Uterus (tissue), 4 donors: ENCODE results near the gene CCDC184. TPM values are rescaled to one million over a fixed set of nuclear protein-coding genes. Genes with fewer than 3 reads are reported as not detected.
"Not testable (repeated sequence)": the region's sequence is repeated elsewhere in the genome, so short reads cannot be mapped to it uniquely, and the experiment has no call there.

Source experiments
- DNase-seq, 2 donors: peaks; one replicate each; pipeline ENCODE4 v3.0.0-alpha.2; 2019 to 2020
- H3K27ac ChIP-seq, 2 donors: fragments of 200-600 bp; sonication (generic); 1 replicate in 1 of 2; 2 replicates in 1 of 2; pipeline ENCODE4 v1.5.1; 2016 to 2018
- H3K27me3 ChIP-seq, 2 donors: fragments of 200-600 bp; sonication (generic); one replicate each; pipeline ENCODE4 v1.5.1; 2018 to 2019; ENCODE audit warnings: control low read depth in 1 of 2
- H3K36me3 ChIP-seq, 2 donors: fragments of 200-600 bp; sonication (generic); one replicate each; pipeline ENCODE4 v1.5.1; 2019; ENCODE audit warnings: control low read depth in 1 of 2
- H3K4me1 ChIP-seq, 2 donors: fragments of 200-600 bp; sonication (generic); one replicate each; pipeline ENCODE4 v1.5.1; 2018 to 2019; ENCODE audit warnings: control low read depth in 1 of 2
- H3K4me3 ChIP-seq, 2 donors: fragments of 200-600 bp; sonication (generic); 1 replicate in 1 of 2; 2 replicates in 1 of 2; pipeline ENCODE4 v1.5.1; 2018 to 2019; ENCODE audit warnings: mild to moderate bottlenecking in 1 of 2
- H3K9me3 ChIP-seq, 2 donors: fragments of 200-600 bp; sonication (generic); one replicate each; pipeline ENCODE4 v1.5.1; 2019; ENCODE audit warnings: control low read depth in 1 of 2
- CTCF ChIP-seq, 4 experiments: fragments of 200-600 bp in 2 of 4; fragments of 450-650 bp in 2 of 4; sonication (generic) in 2 of 4; IDR thresholded peaks; one replicate each; pipeline ENCODE4 v1.5.1; 2016 to 2019; ENCODE audit warnings: antibody characterized with exemption in 4 of 4, mild to moderate bottlenecking in 2 of 4, moderate library complexity in 1 of 4
- POLR2A ChIP-seq, 2 donors: fragments of 450-650 bp; IDR thresholded peaks; one replicate each; pipeline ENCODE4 v1.6.1; 2016; ENCODE audit warnings: antibody characterized with exemption in 2 of 2, mild to moderate bottlenecking in 1 of 2, moderate library complexity in 1 of 2
- intact Hi-C: fragments of 100-400 bp; cut with DNase I; formaldehyde crosslinking; loops from one replicate; pipeline ENCODE4 v1.15.1; 2023; ENCODE audit warnings: low total_unique reads
- total RNA-seq, 4 donors: library from RNA; depleted of rRNA in 3 of 4; stranded (reverse); fragments of >200 nt in 3 of 4; gene quantifications; one replicate each; pipeline versions ENCODE4 v1.1.0 to v1.2.4, GENCODE V29; 2014 to 2023
- donor health status: DM: yes; HTN: yes; CAD: no.

CCDC184 gene
- total RNA-seq, 4 donors from 2014 or later, result 2.4 to 9.1 (median 2.7) TPM; not detected in 1

- Histone ChIP-seq H3K4me3 (no peak overlapping the region), H3K9me3 (no peaks in the 10 kb centered on the region), H3K27me3 (no peaks in the 10 kb centered on the region), H3K27ac (no peak overlapping the region), H3K36me3 (no peaks in the 10 kb centered on the region), H3K4me1 (no peaks in the 10 kb centered on the region)
- DNase-seq, result peak in 1 of 2 donors; percentile 18
- TF ChIP-seq CTCF (IDR thresholded peaks at IDR 0.05) (no peak), POLR2A (IDR thresholded peaks at IDR 0.05) (no peak)
- intact Hi-C loops, result no loop called here
Measured at GRCh38 chr12:48221645-48222044, 38.2 kb downstream of the CCDC184 start.

- DNase-seq, H3K9me3 ChIP-seq, H3K27me3 ChIP-seq, H3K4me1 ChIP-seq, intact Hi-C loops, H3K27ac ChIP-seq, H3K4me3 ChIP-seq, H3K36me3 ChIP-seq: not testable (repeated sequence)
Measured at GRCh38 chr12:48224533-48224932, 41.1 kb downstream of the CCDC184 start.

GRCh38 chr12:48231169-48231958, 47.9 kb downstream of the CCDC184 start:
- H3K27me3 ChIP-seq, H3K4me1 ChIP-seq, H3K4me3 ChIP-seq, H3K9me3 ChIP-seq, DNase-seq, H3K36me3 ChIP-seq, intact Hi-C loops, H3K27ac ChIP-seq: not testable (repeated sequence)

Other genes starting within 250 kb of the CCDC184 start
- 100 to 1,000 TPM in 1 of 4 donors, 10 to 100 TPM in 3; 54.9 to 157 (median 77.6) TPM for gene TMEM106C, start 220.0 kb upstream of the CCDC184 start, total RNA-seq
- 1 to 10 TPM in 1 of 4 donors, under 1 TPM in 1, not detected in 2; 0.15 to 1.9 TPM for gene COL2A1, start 179.2 kb upstream of the CCDC184 start, total RNA-seq
- 10 to 100 TPM; 24.1 to 43.9 (median 32.4) TPM for gene SENP1, start 77.6 kb upstream of the CCDC184 start, total RNA-seq
- gene PFKM, start 64.3 kb upstream of the CCDC184 start, total RNA-seq, result 100 to 1,000 TPM in 1 of 4 donors, 10 to 100 TPM in 3; 30.9 to 150 (median 70.8) TPM
- gene ASB8, start 26.1 kb upstream of the CCDC184 start, total RNA-seq, result 10 to 100 TPM; 22.3 to 50.9 (median 32.5) TPM
- not detected for gene OR10AD1, start 19.6 kb downstream of the CCDC184 start, total RNA-seq
- gene ZNF641, start 167.3 kb downstream of the CCDC184 start, total RNA-seq, result 10 to 100 TPM; 28.7 to 71.5 (median 39.9) TPM